ENCODE data around the gene ALDH4A1. TPM values are rescaled to one million over a fixed set of nuclear protein-coding genes. Genes with fewer than 3 reads are reported as not detected.

Gene ALDH4A1
- total RNA-seq, 4 donors from 2014 or later = 22.2 to 96.8 (median 67.3) TPM

DNA sequence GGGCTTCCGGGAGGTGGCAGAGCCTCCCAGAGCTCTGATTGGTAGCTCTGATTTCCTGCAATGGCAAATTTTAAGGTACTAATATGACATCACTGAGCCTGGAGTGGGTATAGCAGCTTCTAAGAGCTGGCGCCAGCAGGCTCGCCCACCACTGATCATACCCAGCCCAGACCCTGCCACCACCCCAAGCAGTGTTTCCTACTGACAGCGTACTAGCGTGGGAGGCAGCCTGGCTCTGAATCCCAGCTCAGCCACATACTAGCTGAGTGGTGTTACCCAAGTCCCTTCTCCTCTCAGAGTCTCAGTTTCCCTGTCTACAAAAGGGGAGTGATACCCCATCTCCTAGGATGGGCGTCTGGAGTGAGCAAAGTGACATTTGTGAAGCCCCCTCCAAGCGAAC is 13.0 kb upstream of the ALDH4A1 start:
- TF ChIP-seq, protein P1, sequence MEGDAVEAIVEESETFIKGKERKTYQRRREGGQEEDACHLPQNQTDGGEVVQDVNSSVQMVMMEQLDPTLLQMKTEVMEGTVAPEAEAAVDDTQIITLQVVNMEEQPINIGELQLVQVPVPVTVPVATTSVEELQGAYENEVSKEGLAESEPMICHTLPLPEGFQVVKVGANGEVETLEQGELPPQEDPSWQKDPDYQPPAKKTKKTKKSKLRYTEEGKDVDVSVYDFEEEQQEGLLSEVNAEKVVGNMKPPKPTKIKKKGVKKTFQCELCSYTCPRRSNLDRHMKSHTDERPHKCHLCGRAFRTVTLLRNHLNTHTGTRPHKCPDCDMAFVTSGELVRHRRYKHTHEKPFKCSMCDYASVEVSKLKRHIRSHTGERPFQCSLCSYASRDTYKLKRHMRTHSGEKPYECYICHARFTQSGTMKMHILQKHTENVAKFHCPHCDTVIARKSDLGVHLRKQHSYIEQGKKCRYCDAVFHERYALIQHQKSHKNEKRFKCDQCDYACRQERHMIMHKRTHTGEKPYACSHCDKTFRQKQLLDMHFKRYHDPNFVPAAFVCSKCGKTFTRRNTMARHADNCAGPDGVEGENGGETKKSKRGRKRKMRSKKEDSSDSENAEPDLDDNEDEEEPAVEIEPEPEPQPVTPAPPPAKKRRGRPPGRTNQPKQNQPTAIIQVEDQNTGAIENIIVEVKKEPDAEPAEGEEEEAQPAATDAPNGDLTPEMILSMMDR (IDR thresholded peaks at IDR 0.05) = no peak
- ATAC-seq (ENCODE audit: low FRiP score) = no peak
- DNase-seq (ENCODE audit: low spot score) = no peak

- DNase-seq (ENCODE audit: low spot score) = peak; percentile 77
- peak; percentile 67 for ATAC-seq (ENCODE audit: low FRiP score)
- TF ChIP-seq, protein P1 (IDR thresholded peaks at IDR 0.05) = peak in 2 of 3 donors; percentile 64 to 88
These were observed 10.9 kb upstream of the ALDH4A1 start for GRCh38 chr1:18913065-18913835.

DNA sequence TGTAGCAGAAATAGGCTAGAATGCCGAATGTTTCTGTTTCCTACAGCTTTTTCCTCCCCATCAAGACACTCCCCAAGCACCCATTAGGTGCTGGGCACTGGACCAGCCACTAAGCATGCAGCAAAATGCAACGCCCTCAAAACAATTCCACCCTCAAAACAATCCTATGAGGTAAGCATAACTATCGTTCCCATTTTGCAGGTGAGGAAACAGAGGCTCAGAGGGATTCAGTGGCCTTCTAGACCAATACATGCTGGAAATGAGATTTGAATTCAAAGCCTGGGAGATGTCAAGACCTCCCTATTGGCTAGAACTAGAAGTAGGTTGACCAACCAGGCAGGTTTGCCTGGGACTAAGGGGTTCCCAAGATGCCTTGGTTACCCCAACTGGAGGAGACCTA is 10.2 kb upstream of the ALDH4A1 start:
- TF ChIP-seq, protein P1 (IDR thresholded peaks at IDR 0.05) = no peak
- no peak for ATAC-seq (ENCODE audit: low FRiP score)
- no peak for DNase-seq (ENCODE audit: low spot score)

- TF ChIP-seq, protein P1 (IDR thresholded peaks at IDR 0.05) = no peak
- ATAC-seq (ENCODE audit: low FRiP score) (no peak), DNase-seq (ENCODE audit: low spot score) (no peak)
These were observed 6.8 kb upstream of the ALDH4A1 start for GRCh38 chr1:18908911-18909771.

DNA sequence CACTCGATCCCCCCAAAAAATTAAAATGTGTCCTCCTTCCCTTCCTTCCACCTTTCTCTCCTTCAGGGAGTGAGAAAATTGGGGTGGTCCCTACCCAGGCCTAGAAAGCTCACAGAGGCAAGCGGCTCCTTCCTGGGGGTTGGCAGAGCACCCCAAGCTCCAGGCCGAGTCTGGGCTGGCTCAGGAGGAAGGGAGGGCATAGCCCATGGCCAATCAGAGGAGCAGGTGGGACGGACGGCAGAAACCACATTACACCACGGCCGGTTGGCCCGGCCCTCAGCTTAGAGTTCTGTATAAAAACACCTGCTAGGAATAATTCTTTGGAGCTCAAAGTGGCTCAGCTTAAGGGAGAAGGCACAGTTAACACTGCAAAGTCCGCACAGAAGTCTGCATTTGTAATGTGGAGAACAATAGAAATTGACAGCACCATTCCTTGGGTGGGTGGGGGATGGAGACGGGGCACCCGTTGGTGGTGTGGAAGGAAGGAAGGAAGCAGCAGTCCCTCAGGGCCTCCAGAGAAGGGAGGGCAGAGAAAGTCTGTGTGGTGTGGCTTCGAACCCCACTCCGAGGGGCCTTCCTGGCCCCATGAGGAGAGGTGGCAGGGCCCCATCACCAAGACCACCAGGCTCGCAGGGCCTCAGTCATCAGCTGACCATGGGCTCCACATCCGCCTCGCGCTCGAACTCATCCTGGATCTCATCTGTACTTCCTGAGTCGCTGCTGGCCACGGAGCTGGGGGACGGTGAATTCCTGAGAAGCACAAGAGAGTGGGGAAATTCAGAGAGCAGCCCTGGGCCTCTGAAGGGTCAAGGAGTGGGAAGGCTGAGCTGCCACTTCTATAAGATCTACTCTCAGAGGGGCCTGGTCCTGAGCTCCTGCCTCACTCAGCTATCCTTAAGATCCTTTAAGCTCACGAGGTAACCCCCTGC is 5.8 kb upstream of the ALDH4A1 start:
- TF ChIP-seq, protein P1 (IDR thresholded peaks at IDR 0.05) = no peak
- no peak for DNase-seq (ENCODE audit: low spot score)
- ATAC-seq (ENCODE audit: low FRiP score) = no peak

GRCh38 chr1:18907021-18907916 is 4.9 kb upstream of the ALDH4A1 start:
- no peak for ATAC-seq (ENCODE audit: low FRiP score)
- DNase-seq (ENCODE audit: low spot score) = no peak
- TF ChIP-seq, protein P1 (IDR thresholded peaks at IDR 0.05) = peak in 2 of 3 donors; percentile 45 to 89
